HG02852 (cell line): ENCODE results near the gene CLSTN2.

Experiments
- ATAC-seq: cut with Tn5 transposase; IDR thresholded peaks from one replicate; pipeline ENCODE4 v1.9.1; 2021; ENCODE audit warnings: mild to moderate bottlenecking, moderate library complexity; ENCODE audit not compliant: unreplicated experiment

CLSTN2 gene

DNA sequence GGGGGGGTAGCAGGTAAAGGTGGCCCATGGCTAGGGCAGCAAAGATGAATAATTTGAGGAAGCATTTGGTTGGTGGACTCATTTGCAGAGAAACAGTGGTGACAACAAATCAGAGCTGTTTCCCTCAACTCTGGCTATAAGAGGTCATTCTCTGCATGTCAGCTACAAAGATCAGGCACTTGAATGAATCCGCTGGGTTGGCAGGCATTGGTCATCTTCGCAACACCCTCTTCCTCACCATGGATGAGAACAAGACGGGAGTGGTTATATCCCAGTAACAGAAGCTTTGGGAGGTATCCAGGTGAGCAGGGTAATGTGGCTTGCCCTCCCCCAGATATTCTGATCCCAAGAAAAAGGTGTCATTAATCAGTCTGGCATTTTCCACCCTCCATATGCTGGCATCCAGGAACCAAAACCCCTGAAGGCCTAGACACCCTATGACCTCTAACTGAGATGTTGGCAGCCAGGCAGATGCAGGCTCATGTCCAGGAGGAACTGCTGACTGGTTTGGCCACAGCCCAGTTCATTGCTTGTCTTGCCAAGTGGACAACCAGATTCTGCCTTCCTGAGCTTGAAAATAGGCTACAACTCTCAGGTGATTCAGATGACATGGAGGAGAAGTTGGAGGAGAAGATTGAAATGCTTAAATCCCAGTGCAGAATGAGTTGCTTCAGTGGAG lies 634.0 kb downstream of the CLSTN2 start:
- ATAC-seq = no peak

DNA sequence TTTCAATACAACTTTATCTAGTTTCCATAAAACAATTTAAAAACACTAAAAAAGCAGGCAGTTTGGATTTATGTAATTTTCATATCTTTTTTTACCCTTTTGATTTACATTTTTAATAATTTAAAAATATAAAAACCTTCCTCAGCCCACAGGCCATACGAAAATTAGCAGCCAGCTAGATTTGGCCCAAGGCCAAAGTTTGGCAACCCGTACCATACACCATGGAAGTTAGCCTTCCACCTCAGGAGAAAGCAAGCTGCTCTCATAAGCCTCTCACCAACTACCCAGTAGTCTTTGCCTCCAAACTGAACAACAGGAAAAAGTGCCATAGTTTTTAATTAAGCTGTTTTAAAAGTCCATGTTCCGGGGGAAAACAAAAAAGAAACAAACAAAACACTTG lies 635.6 kb downstream of the CLSTN2 start:
- ATAC-seq = no peak

DNA sequence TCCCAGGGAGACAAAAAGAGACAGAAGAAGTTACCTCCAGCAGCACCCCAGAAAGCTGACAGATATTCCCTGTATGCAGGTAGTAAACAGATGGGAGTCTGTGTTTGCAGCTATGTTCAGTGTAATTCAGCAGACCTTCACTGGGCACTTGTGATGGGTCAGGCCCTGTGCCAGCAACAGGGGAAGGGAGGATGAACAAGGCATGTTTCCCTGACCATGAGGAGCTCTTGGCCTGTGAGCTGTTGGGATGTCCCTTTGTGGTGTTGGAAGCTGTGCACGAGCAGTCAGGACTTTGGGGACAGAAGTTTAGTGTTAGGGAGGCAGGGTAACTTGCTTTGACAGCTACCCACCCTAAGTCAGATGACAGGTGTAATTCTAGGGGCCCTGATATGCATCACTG lies 636.9 kb downstream of the CLSTN2 start:
- ATAC-seq = no peak

DNA sequence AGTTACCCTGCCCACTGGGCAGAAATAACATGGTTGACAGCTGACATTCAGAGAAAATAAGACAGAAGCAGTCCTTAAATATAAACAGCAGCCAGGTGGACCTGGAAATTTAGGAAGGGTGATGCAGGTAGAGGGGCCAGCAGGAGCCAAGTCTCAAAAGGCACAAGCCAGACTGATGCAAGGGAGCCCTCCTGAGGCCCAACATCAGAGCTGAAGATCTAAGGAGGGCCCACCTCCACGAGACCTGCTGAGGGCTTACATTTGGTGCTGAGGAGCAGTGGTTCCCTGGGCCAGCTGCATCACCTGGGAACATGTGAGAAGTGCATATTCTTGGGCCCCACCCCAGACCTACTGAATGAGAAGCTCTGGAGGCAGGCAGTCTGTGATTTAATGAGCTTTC lies 637.3 kb downstream of the CLSTN2 start:
- ATAC-seq = no peak

DNA sequence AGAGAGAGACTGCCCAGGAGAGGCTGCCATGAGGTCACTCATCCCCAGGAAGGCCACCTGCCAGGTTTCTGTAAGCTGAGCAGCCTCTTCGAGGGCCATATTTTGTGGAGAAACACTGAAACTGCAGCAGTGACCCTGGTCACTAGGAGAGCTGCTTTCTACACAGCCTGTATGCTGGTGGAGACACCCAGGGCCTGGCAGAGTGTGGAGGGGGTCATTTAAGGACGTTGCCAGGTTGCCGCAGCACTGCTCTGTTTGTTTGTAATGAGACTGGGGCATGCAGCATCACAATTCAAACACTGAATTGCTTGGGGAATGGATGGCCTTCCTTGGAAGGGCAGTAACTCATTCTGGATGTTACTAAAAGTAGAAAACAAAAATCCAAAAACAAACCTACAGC lies 638.0 kb downstream of the CLSTN2 start:
- no peak for ATAC-seq

DNA sequence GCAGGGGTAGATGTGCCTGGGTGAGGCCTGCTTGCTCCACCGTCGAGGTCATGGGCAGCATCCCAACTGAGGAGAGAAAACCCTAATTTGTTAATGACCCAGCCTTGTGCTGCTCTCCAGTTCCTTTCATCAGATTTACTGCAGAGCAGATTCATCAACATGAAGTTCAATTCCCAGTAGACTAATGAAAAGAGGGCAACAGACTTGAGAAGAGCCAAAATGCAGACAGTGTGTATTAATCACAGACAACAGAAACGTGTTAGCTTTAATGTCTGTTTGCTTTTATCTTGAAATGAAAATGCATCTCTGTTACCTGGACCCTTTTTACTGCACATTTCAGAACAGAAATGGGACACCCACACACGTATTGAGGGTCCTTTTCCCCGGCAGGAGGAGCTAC lies 639.4 kb downstream of the CLSTN2 start:
- ATAC-seq = no peak

DNA sequence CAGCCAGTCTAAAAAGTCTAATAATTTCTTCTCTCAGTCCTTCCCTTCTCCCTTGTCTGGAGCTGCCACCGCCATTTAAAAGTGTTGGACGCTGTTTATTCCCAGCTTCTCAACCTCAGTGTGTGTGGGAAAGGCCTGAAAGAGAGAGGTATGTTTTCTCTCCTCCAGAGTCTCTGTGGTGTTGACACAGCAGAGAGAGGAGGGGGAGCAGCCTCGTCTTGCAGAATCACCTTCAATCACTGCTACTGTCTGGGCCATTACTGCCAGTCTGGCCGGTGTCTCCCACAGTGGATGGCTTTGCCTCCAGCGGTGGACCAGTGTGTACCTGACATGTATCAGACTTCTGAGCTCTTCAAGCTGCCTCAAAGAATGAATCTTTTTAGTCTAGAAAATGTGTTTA lies 641.5 kb downstream of the CLSTN2 start:
- ATAC-seq = no peak

DNA sequence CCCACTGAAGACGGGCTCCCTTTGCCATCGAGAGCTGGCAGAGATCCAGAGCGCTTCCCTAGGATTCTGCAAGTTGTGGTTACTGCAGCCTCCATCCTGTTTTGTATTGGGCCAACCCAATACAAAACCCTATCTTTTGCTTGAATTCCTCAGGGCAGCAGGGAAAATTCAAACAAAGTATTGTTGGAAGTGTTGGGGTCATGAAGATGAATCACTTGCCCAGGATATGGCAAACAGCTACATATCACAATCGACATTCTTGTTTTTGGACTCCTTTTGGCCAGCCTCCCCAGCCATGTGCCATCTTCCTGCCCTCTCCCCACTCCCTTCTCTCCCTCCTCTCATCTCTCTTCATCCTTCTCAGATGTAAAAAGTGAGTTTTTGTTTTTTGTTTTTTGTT lies 642.9 kb downstream of the CLSTN2 start:
- ATAC-seq = no peak

DNA sequence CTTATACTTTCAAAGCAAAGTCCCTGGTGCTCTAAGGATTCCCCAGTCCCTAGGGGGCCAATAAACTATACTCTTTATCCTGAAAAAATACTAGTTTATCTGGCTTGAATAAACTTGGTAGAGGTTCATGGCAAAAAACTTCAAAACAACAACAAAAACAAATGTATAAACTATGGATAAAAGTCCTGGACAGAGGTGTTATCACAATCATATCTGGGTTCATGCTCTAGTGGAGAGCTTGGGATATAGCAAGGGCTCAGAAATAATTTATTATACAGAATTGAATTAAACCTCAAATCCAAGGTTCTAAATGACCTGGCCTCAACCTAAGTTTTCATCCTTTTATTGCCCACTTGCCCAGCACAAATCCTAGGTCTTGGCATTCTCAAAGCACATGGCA lies 644.3 kb downstream of the CLSTN2 start:
- no peak for ATAC-seq

DNA sequence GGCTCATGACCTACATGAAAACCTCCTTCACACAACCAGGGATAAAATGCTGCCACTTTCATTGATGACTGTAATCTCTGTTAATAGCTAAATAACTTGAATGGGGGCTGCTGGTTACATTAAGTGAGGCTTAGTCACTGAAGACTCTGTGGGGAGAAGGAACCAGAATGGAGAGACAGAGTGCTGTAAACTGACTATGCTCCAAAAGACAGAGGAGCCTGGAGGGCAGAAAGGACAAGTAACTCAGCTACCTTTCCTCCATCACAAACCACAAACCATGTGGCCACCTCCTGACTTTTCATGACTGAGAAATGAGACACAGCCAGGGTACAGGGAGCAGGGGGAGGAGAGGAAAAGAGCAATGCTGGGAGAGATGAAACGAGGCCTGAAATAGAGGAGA lies 645.8 kb downstream of the CLSTN2 start:
- ATAC-seq = no peak

DNA sequence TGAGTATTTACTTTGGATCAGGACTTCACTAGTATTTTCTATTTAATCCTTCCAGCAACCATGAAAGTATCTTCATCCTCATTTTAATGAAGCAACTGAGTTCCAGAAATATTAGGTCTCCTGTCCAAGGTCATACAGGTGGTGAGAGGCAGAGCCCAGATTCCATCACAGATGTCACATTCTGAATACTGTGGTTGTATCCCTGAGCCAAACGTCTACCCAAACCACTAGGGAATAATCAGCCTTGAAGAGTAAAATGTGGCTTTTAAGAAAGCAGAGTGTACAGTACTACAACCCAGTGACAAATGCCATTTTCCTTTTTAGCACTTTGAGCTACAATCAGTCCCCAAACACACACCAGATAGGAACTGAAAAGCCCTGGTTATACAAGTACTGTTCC lies 649.6 kb downstream of the CLSTN2 start:
- no peak for ATAC-seq

DNA sequence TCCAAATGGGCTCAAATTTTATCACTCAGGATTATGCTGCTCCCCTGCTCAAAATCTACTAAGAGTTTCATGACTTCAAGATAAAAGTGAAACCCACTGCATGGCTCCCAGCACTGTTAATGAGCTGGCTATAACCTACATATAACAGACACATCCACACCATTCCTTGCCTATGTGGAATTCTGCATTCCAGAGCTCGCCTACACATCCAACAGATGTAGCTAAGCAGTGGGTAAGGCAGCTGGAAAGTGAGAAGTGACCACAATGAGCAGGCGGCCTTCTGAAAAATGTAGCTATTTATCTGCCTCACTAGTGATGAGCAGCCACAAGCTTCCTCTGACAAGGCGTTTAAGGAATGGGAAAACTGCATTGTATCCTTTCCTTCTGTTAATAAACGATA lies 650.8 kb downstream of the CLSTN2 start:
- no peak for ATAC-seq

DNA sequence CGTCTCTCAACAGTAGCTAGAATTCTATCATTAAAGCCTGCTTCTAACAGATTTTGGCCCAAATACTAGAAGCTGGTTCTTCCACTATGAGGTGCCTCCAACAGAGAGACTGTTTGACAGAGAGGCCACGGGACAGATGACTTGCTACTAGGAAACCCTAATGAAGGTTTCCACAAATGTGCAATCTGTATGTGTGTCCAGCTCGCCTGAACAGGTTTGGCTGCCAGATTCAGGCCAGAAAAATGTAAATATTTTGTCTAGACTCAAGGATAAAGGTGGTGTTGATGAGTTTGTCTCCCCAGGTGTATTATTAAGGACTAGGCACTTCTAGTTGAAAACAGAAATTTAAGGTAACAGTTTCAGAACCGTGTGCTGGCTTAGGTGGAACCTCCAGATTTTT lies 651.3 kb downstream of the CLSTN2 start:
- ATAC-seq = no peak

DNA sequence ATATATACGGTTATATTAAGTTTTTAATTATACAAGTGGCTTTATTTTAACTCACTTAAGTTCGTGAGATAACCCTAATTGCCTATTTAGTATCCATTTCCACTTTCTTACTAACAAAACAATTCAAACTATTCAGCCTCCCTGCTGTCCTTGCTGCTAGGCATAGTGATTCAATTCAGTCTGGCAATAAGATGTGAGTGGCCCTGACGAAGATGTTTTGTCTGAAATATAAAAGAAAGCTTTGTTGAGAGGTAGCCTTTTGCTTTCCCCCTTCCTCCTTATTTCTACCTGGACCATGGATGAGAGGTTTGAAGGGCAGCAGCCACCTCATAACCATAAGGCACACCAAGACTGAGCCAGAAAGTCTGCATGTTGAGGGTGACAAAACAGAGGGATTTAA lies 653.6 kb downstream of the CLSTN2 start:
- no peak for ATAC-seq

DNA sequence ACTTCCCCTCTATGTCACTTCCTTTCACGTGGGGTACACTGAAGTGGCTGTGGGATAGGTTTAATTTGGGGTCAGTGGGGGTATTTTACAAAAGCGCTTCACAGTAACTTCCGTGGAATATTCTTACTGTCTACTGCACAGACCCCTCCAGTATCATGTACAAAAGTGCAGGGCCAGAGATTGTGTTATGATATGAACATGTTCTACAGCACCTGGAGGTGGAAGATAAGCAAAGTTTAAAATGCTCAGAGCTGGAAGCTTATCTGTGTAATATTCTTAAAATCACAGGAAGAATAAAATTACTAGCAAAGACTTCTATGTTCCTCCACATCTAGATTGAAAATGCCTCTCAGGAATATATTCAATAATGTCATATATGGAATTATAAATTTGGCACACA lies 658.8 kb downstream of the CLSTN2 start:
- ATAC-seq = no peak

DNA sequence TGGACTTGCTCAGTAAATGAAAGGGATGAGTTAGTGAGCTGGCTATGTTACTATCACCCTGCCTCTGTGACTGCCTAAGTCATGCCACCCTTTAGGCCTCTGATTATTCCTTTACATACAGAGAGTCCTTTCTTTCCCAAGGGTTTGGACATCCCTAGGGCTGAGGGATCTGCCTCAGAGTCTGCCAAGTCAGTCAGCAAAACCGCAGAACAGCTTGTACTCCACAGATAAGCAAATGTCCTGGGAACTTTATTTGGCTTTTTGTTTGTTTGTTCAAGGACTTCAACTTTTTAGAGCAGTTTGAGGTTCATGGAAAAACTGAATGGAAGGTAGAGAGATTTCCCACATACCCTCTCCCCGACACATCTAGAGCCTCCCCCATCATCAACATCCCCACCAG lies 660.3 kb downstream of the CLSTN2 start:
- ATAC-seq = no peak

DNA sequence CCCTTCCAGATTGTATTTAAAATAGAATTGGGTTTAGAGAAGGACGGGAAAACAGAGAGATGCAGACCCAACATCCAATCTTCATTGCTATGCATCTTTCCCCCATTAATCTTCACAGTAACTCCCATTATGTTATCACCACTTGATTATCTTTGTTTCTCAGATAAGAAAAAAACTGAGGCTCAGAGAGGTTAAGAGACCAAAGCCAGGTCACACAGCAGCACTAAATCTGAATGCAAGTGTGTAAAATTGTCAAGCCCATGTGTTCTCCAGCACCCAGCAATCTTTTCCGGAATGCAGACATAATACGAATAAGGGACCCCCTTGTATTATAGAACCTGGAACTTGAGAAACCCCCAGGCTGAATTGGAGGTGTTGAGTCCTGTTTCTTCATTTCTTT lies 662.4 kb downstream of the CLSTN2 start:
- no peak for ATAC-seq

DNA sequence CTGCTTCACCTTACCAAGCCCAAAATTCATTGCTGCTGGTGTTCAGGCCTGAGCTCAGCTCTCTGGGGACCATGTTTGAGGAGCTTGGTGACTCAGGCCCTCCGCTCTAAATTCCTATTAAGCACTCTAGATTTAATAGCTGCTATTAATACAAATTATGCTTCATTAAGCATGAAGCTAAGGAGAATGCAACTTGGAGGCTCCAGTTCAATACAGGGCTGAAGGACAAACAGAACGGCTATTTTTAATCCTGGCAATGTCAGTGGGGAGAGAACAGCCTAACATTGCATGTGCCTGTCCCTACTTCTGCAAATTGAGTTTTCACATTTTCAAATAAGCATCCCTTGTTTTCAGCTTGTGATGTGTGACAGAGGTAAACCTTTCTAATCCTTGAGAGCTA lies 662.8 kb downstream of the CLSTN2 start:
- no peak for ATAC-seq

DNA sequence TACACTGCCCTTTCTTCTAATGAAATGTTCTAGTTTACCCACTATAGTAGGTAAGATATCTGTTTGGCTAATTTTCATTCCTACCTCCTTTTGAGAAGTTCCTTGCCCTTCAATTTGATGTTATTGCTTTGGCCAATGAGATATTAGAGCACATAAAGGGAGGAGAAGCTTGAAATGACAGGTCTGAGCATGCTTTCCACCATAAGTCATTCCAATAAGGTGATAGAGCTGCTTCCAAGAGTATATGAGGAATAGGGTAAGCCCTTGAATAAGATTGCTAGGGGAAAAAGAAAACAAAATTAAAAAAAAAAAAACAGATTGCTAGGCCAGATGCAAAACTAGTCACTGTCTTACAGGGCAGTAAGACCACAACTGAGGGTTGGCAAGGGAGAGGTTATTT lies 664.0 kb downstream of the CLSTN2 start:
- ATAC-seq = no peak

DNA sequence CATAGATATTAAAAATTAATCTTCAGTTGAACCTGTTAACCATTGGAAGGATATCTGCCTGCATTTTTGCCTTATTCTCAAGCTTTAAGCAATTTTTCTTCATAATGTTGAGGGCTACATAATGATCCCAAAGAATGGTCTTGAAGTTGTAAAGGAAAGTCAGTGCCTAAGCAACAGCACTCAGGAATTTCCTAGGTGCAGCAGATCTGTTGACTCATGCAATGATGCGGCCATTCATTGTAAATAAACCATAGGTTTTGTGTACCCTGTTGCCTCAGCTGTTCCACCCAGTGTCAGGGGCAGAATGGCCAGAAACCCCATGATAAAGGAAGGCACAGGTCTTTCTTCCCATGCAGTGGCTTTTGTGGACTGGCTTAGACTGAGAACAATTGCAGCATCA lies 664.5 kb downstream of the CLSTN2 start:
- no peak for ATAC-seq

DNA sequence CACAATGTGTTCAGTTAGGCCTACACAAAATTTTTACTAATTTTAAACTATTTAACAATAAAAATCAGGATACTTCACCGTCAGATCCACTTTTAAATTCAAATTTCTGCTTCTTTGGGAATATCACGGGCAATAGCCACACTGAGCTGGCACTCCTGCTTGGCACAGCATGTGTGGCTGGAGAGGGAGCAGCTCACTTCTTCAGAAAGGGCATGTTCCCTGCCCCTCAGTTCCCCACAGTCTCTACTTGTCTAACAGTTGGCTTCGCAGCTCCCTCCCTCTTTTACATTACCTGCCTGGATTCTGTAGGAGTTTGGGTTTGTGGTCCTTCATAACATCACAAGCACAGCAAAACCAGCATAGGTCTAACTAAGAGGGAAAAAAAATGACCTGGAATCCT lies 666.9 kb downstream of the CLSTN2 start:
- no peak for ATAC-seq

DNA sequence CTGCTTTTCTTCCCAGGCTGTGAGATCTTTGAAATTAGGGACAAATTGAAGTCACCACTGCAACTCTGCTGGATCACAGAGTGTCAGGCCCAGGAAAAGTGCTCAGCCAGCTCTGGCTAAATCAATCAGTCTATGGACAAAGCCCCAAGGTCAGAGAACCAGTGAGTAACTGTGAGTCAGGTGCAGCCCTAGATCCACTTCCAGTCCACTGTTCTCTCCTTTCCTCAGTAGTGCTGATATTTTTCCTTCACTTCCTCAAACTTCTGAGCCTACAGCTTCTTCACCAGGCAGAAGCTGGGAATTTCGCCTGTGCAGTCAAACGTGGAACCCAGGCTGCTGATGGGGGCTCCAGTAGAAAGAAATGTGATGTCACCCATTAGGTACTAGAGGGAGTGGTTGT lies 667.8 kb downstream of the CLSTN2 start:
- no peak for ATAC-seq

DNA sequence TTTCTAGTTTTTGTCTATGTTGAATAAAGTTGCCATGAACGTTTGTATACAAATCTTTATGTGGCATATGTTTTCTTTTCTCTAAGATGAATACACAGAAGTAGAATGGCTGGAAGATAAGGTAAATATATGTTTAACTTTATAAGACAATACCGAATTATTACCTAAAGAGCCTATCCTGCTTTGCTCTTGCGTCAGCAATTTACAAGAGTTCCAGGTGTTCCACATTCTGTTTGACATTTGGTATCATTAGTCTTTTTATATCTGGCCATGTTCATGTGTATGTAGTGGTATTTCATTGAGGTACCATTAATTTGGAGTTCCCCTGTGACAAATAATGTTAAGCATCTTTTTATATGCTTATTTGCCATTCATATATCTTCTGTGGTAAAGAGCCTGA lies 668.8 kb downstream of the CLSTN2 start:
- ATAC-seq = no peak

DNA sequence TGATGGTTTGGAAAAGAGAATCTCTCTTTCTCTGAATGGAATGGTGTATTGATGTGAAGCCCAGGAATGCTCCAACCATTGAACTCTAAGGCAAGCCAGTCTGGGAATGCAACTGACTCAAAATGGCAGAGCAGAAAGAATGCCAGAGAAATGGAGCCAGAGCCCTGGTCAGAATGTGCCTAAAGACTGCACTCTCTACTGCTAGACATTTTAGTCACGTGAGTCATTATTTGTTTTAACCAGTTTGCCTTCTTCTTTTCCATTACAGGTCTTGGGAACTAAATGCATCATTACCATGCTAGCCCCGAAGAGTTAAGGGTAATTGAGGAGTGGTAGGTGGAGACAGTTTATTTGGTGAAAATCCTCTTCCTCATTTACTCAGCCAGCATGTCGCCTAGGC lies 675.6 kb downstream of the CLSTN2 start:
- no peak for ATAC-seq
